ENCODE results near the gene KRTAP9-8.
A peak's percentile ranks its signal among the peaks of the same experiment; 100 is the strongest.
"Not testable (repeated sequence)": the region's sequence is repeated elsewhere in the genome, so short reads cannot be mapped to it uniquely, and the experiment has no call there.

Gene KRTAP9-8

GRCh38 chr17:41237949-41238437, at the start of gene KRTAP9-8:
Gene KRTAP9-8 (plus strand): TSS chr17:41237999. CDS start chr17:41238052, 53 bp downstream.
- DNase-seq (ENCODE audit: low read depth): not testable (repeated sequence)

GRCh38 chr17:41189837-41190318, 47.9 kb upstream of the KRTAP9-8 start, which contains the start of gene KRTAP9-1:
Gene KRTAP9-1 (plus strand): TSS chr17:41189887. CDS start chr17:41189887, 0 bp downstream.
- DNase-seq (ENCODE audit: low read depth): not testable (repeated sequence)

DNA sequence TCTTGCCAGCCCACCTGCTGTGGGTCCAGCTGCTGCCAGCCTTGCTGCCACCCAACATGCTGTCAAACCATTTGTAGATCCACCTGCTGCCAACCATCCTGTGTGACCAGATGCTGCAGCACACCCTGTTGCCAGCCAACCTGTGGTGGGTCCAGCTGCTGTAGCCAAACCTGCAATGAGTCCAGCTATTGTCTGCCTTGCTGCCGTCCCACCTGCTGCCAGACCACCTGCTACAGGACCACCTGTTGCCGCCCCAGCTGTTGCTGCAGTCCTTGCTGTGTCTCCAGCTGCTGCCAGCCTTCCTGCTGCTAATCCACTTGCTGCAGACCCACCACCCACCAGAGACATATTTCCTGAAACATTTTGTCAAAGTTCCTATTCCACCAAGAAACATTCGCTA, 47.5 kb upstream of the KRTAP9-8 start:
- no peak for DNase-seq (ENCODE audit: low read depth)

DNA sequence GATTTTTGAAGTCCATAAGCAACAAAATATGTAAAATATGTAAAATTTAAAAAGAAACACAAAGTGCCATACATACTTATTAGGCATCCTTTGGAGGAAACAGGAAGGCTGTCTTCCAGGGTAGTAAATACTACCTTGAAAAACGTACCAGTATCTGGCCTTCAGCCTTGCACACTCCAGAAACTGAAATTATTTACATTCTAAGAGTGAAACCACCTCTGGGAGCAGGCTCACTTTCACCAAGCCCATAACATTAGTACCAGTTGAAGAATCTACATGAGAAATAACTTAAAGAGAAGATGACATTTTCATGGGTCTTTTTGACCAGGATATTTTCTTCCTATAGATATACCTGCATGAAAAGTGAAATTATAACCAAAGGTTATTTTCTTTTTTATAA, 41.7 kb upstream of the KRTAP9-8 start:
- DNase-seq (ENCODE audit: low read depth): no peak

GRCh38 chr17:41199421-41200078, 38.2 kb upstream of the KRTAP9-8 start:
- DNase-seq (ENCODE audit: low read depth): no peak

- DNase-seq (ENCODE audit: low read depth): peak; percentile 47
Observed at GRCh38 chr17:41211845-41212466, 25.8 kb upstream of the KRTAP9-8 start.

DNA sequence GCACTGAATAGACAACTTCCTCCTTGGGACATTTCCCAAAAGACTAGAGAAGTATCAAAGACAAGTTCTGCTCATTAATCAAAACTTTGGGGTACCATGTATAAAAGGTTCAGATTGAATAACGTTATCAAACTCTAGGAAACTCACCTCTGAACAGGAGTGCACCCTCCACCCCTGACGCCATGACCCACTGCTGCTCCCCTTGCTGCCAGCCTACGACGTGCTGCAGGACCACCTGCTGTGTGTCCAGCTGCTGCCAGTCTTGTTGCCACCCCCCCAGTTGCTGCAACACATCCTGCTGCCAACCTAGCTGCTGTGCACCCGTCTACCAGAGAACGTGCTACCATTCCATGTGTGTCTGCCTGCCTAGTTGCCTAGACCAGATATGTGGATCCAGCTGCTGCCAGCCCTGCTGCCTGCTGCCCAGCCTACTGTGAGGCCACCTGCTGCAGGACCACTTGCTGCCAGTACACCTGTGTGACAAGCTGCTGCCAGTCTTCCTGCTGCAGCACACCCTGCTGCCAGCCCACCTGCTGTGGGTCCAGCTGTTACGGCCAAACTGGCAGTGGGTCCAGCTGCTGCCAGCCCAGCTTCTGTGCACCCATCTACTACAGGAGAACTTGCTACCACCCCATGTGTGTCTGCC, 25.2 kb upstream of the KRTAP9-8 start:
- DNase-seq (ENCODE audit: low read depth): no peak

DNA sequence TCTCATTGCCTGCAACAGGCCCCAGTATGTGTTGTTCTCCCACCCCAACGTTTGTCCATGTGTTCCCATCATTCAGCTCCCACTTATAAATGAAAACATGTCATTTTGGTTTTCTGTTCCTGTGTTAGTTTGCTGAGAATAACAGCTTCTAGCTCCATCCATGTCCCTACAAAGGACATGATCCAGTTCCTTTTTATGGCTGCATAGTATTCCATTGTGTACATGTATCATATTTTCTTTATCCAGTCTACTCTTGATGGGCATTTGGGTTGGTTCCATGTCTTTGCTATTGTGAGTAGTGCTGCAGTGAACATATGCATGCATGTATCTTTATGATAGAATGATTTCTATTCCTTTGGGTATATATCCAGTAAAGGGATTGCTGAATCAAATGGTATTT, 22.1 kb upstream of the KRTAP9-8 start:
- no peak for DNase-seq (ENCODE audit: low read depth)

DNA sequence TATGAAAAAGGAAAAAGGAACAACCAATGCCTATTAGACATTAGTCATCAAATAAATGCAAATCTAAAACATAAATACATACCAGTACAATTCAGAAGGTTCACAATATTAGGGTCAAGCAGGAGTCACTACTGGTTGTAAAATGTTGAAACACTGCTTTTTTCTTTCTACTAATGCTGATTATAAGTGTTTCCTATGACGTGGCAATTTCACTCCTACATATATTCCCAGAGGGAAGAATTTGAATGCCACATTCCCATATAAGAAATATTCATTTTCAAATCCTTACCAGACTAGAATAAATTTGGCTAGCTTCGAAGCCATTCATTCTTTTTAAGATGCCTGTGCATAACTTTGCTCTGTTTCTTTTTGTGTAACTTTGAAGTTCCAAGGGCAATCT, 14.0 kb upstream of the KRTAP9-8 start:
- peak; percentile 29 for DNase-seq (ENCODE audit: low read depth)

DNA sequence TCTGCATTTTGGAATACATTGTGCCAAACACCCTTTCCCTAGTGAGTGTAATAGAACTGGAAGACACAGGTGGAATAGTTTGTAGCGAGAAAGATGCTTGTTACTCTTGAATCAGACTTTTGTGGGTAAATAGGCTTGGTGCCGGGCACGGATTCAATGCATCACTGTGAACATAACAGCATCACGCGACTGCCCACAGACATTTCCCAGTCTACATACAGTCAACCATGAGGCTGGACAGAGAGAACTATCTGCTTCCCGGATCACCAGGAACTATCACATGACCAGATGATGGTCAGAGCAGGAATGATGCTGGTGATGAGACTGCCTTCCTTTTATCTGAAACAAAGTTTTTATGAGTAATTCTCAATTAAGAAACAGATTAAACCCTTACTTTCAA, 11.7 kb upstream of the KRTAP9-8 start:
- DNase-seq (ENCODE audit: low read depth): no peak

DNA sequence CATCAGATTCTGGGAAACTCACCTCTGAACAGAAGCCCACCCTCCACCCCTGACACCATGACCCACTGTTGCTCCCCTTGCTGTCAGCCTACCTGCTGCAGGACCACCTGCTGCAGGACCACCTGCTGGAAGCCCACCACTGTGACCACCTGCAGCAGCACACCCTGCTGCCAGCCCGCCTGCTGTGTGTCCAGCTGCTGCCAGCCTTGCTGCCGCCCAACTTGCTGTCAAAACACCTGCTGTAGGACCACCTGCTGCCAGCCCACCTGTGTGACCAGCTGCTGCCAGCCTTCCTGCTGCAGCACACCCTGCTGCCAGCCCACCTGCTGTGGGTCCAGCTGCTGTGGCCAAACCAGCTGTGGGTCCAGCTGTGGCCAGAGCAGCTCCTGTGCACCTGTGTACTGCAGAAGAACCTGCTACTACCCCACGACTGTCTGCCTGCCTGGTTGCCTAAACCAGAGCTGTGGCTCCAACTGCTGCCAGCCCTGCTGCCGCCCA, 11.2 kb upstream of the KRTAP9-8 start, which contains the start of gene KRTAP9-2:
KRTAP9-2 (plus strand) TSS at position 51 of the 498 bp plus-strand sequence; CDS start at position 58, 7 bp downstream.
- DNase-seq (ENCODE audit: low read depth): not testable (repeated sequence)

DNA sequence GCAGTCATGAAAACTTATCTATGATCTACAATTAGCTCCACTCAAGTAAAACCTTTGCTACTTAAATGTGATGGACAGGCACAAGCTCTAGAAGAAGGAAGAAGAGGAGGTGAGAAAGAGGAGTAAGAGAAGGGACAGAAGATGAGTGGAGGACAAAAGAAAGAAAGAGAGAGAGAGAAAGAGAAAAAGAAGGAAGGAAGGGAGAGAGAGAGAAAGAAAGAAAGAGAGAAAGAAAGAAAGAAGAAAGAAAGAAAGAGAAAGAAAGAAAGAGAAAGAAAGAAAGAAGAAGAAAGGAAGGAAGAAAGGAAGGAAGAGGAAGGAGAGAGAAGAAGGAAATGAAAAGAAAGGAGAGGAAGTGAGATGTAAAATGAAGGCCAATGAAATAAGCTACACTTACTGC, 7.7 kb upstream of the KRTAP9-8 start:
- no peak for DNase-seq (ENCODE audit: low read depth)

DNA sequence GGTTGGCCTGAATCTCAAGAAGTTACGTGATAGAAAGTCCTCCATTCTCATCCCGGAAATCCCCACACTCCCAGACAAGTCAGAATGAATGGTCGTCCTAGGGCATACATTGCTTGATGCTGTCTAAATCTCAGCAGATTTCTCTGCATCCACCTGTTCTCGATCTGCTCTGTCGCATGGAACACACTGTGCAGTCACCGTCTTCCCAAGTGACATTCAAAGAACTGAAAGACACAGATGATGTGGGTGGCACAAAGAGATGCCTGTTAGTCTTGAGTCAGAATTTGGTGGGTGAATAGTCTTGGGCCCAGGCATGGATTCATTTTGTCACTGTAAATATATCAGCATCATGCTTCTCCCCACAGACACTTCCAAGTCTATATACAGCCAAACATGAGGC, 6.1 kb upstream of the KRTAP9-8 start:
- no peak for DNase-seq (ENCODE audit: low read depth)

DNA sequence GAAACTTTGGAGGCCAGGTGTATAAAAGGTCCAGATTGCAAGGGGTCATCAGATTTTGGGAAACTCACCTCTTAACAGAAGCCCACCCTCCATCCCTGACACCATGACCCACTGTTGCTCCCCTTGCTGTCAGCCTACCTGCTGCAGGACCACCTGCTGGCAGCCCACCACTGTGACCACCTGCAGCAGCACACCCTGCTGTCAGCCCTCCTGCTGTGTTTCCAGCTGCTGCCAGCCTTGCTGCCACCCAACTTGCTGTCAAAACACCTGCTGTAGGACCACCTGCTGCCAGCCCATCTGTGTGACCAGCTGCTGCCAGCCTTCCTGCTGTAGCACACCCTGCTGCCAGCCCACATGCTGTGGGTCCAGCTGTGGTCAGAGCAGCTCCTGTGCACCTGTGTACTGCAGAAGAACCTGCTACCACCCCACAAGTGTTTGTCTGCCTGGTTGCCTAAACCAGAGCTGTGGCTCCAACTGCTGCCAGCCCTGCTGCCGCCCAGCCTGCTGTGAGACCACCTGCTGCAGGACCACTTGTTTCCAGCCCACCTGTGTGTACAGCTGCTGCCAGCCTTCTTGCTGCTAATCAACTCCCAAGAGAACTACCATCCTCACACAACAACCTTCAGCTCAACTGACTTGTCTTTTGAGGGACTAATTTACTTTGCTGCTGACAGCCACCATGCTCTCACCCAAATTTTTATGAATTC, 5.2 kb upstream of the KRTAP9-8 start, which contains the start of gene KRTAP9-3:
KRTAP9-3 (plus strand) TSS at position 51 of the 707 bp plus-strand sequence; CDS start at position 104, 53 bp downstream.
- not testable (repeated sequence) for DNase-seq (ENCODE audit: low read depth)

- not testable (repeated sequence) for DNase-seq (ENCODE audit: low read depth)
Observed at GRCh38 chr17:41237116-41237515, 683 bp upstream of the KRTAP9-8 start.

- DNase-seq (ENCODE audit: low read depth): not testable (repeated sequence)
Observed at GRCh38 chr17:41246995-41247787, 9.4 kb downstream of the KRTAP9-8 start.

- DNase-seq (ENCODE audit: low read depth): not testable (repeated sequence)
Observed at GRCh38 chr17:41249637-41250240, 11.9 kb downstream of the KRTAP9-8 start, which contains the start of gene KRTAP9-4. Gene KRTAP9-4 (plus strand): TSS chr17:41249687. CDS start chr17:41249721, 34 bp downstream.

DNA sequence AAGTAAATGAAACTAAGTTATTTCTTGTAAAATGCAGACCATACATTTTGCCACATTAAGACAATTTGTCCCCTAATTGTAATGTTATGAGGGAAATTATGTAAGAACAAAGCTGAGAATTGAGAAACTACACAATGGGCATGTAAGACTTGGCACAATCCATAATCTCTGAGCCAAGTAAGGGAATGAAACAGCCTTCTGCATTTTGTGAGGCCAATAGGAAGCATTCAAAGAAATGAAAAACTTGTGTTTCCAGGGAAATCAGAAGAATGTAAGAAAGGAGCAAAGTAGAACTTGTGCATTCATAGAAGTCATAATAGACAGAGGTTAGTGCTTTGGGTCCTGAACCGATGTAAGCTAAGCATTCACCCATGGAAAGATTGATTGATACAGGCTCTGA, 13.5 kb downstream of the KRTAP9-8 start:
- no peak for DNase-seq (ENCODE audit: low read depth)

- no peak for DNase-seq (ENCODE audit: low read depth)
Observed at GRCh38 chr17:41254861-41255260, 17.1 kb downstream of the KRTAP9-8 start.

Data from iris pigment epithelial cell (primary cell).